ENCODE results near the gene TMEM74B.

Gene TMEM74B

GRCh38 chr20:1204576-1204975, 19.8 kb upstream of the TMEM74B start:
- no peak for DNase-seq

- DNase-seq, result no peak
These were observed 19.3 kb upstream of the TMEM74B start for GRCh38 chr20:1204113-1204512.

- no peak for DNase-seq
These were observed 18.8 kb upstream of the TMEM74B start for GRCh38 chr20:1203630-1204029.

- DNase-seq, result no peak
These were observed 18.2 kb upstream of the TMEM74B start, which contains the start of gene C20orf202 for GRCh38 chr20:1202762-1203504. C20orf202 (plus strand) TSS chr20:1203454; CDS start chr20:1203586, 132 bp downstream.

GRCh38 chr20:1199964-1200363, 15.2 kb upstream of the TMEM74B start:
- DNase-seq, result no peak

GRCh38 chr20:1199212-1199873, 14.6 kb upstream of the TMEM74B start:
- no peak for DNase-seq

GRCh38 chr20:1198751-1199150, 14.0 kb upstream of the TMEM74B start:
- no peak for DNase-seq

GRCh38 chr20:1197801-1198200, 13.0 kb upstream of the TMEM74B start:
- DNase-seq, result no peak

- DNase-seq, result no peak
These were observed 11.9 kb upstream of the TMEM74B start for GRCh38 chr20:1196634-1197033.

GRCh38 chr20:1195226-1195625, 10.4 kb upstream of the TMEM74B start:
- DNase-seq, result no peak

GRCh38 chr20:1191299-1191698, 6.5 kb upstream of the TMEM74B start:
- DNase-seq, result no peak

- no peak for DNase-seq
These were observed 6.1 kb upstream of the TMEM74B start for GRCh38 chr20:1190847-1191246.

GRCh38 chr20:1189827-1190226, 5.0 kb upstream of the TMEM74B start:
- no peak for DNase-seq

GRCh38 chr20:1188347-1188746, 3.6 kb upstream of the TMEM74B start:
- DNase-seq, result no peak

GRCh38 chr20:1187605-1188171, 2.9 kb upstream of the TMEM74B start:
- no peak for DNase-seq

- DNase-seq, result no peak
These were observed 1.7 kb upstream of the TMEM74B start for GRCh38 chr20:1186367-1186991.

GRCh38 chr20:1185790-1186334, 1.1 kb upstream of the TMEM74B start:
- peak; percentile 80 for DNase-seq

GRCh38 chr20:1185316-1185741, 548 bp upstream of the TMEM74B start:
- no peak for DNase-seq

GRCh38 chr20:1184260-1184637, 532 bp downstream of the TMEM74B start:
- DNase-seq, result no peak

GRCh38 chr20:1183153-1183552, 1.6 kb downstream of the TMEM74B start:
- no peak for DNase-seq

- DNase-seq, result no peak
These were observed 2.7 kb downstream of the TMEM74B start for GRCh38 chr20:1182106-1182505.

- DNase-seq, result no peak
These were observed 3.8 kb downstream of the TMEM74B start for GRCh38 chr20:1180949-1181348.

GRCh38 chr20:1178623-1179022, 6.2 kb downstream of the TMEM74B start:
- no peak for DNase-seq

Data from activated CD8-positive, alpha-beta memory T cell treated with anti-CD3 and anti-CD28 coated beads, Interleukin-2, amount 50 U/mL, for 48 hours (primary cell).